ENCODE results near the gene RPS6KB1.
A peak's percentile ranks its signal among the peaks of the same experiment; 100 is the strongest.
"Not testable (repeated sequence)": the region's sequence is repeated elsewhere in the genome, so short reads cannot be mapped to it uniquely, and the experiment has no call there.

RPS6KB1 gene

GRCh38 chr17:59892924-59893675 is at the start of gene RPS6KB1, which contains the start of gene TUBD1:
TSS of gene RPS6KB1 (plus strand) at chr17:59893121. CDS start at chr17:59893185, 64 bp downstream.
TSS of gene TUBD1 (minus strand) at chr17:59892943. CDS start at chr17:59891002, 1,941 bp downstream.
- DNase-seq: peak; percentile 96

GRCh38 chr17:59844884-59845594 is 47.9 kb upstream of the RPS6KB1 start:
- DNase-seq: no peak

- peak; percentile 86 for DNase-seq
Observed at GRCh38 chr17:59845595-59846393, 47.1 kb upstream of the RPS6KB1 start.

- DNase-seq: no peak
Observed at GRCh38 chr17:59846394-59847165, 46.3 kb upstream of the RPS6KB1 start.

GRCh38 chr17:59848385-59848668 is 44.6 kb upstream of the RPS6KB1 start:
- DNase-seq: no peak

GRCh38 chr17:59848778-59849177 is 44.1 kb upstream of the RPS6KB1 start:
- no peak for DNase-seq

GRCh38 chr17:59850311-59850710 is 42.6 kb upstream of the RPS6KB1 start:
- not testable (repeated sequence) for DNase-seq

- DNase-seq: no peak
Observed at GRCh38 chr17:59851439-59852375, 41.2 kb upstream of the RPS6KB1 start.

- not testable (repeated sequence) for DNase-seq
Observed at GRCh38 chr17:59852847-59853167, 40.1 kb upstream of the RPS6KB1 start.

GRCh38 chr17:59853168-59853918 is 39.6 kb upstream of the RPS6KB1 start:
- no peak for DNase-seq

- DNase-seq: not testable (repeated sequence)
Observed at GRCh38 chr17:59853919-59854729, 38.8 kb upstream of the RPS6KB1 start.

- no peak for DNase-seq
Observed at GRCh38 chr17:59856859-59857794, 35.8 kb upstream of the RPS6KB1 start.

- no peak for DNase-seq
Observed at GRCh38 chr17:59858167-59858816, 34.6 kb upstream of the RPS6KB1 start.

- no peak for DNase-seq
Observed at GRCh38 chr17:59858932-59859331, 34.0 kb upstream of the RPS6KB1 start.

- DNase-seq: no peak
Observed at GRCh38 chr17:59859444-59860025, 33.4 kb upstream of the RPS6KB1 start.

- DNase-seq: no peak
Observed at GRCh38 chr17:59863616-59864015, 29.3 kb upstream of the RPS6KB1 start.

- DNase-seq: no peak
Observed at GRCh38 chr17:59869941-59870218, 23.0 kb upstream of the RPS6KB1 start.

GRCh38 chr17:59870482-59870881 is 22.4 kb upstream of the RPS6KB1 start:
- no peak for DNase-seq

All from NCI-H1417 treated with DMSO at 0.1 percent for 48 hours (cell line).